Stimulated activated naive CD8-positive, alpha-beta T cell treated with anti-CD3 and anti-CD28 coated beads, Interleukin-15, amount 100 ng/mL, for 72 hours (primary cell): Measurements from ENCODE around the gene ABHD16A.

Experiments
- ATAC-seq: fragments of 150-1000 bp; cut with Tn5 transposase; 2 replicates; pipeline ENCODE4 v1.10.0; 2021; ENCODE audit warnings: mild to moderate bottlenecking, moderate library complexity
- DNase-seq, 2 donors: peaks; one replicate each; pipeline ENCODE4 v3.0.0; 2021 to 2022
- H3K27ac Mint-ChIP-seq, 2 donors: one replicate each; pipeline ENCODE4 v1.8.0; 2022; ENCODE audit warnings: mild to moderate bottlenecking in 2 of 2, mixed read lengths in 2 of 2, moderate library complexity in 2 of 2
- H3K27me3 Mint-ChIP-seq: one replicate; pipeline ENCODE4 v1.8.0; 2022; ENCODE audit warnings: mixed read lengths
- H3K4me1 Mint-ChIP-seq: one replicate; pipeline ENCODE4 v1.8.0; 2022; ENCODE audit warnings: mild to moderate bottlenecking, mixed read lengths
- H3K4me3 Mint-ChIP-seq, 2 donors: one replicate each; pipeline ENCODE4 v1.8.0; 2022; ENCODE audit warnings: mild to moderate bottlenecking in 2 of 2, mixed read lengths in 2 of 2, moderate library complexity in 1 of 2
- H3K9me3 Mint-ChIP-seq, 2 donors: one replicate each; pipeline ENCODE4 v1.8.0; 2022; ENCODE audit warnings: mixed read lengths in 2 of 2

Gene ABHD16A

DNA sequence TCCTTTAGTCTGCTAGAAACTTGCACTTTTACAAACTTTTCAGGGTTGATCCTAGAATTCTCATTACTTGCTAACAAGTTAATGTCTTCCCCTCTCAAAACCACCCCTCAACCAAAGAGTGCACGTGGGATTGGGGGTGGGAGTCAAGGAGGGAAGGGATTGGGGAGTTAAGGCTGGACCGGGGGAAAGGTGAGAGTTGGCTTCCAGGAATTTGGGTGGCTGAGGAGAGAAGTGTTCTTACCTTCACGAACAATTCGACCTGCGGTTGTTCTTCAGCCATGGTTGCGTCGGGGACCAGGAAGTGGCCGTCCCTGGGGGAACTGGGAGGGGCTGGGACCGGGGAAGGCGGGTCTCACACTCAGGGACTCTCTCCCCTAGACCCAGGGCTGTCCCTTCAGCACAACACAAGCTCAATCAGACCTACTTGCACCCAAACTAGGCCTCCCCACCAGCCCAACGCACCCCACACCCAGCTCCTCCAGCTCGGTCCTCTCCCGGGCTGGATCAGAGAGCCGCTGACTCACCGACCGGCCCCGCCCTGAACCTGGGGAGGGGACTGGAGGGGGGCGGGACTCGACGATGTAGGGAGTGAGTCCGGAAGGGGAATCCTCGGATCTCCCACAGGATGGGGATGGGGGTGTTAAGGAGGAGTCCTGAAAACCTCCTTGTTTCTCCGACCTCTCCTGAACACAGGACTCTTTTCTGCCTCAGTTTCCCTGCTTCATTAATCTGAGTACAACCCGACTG lies 33.1 kb upstream of the ABHD16A start, which contains the start of gene CLIC1:
TSS of gene CLIC1 (minus strand) at position 510 of the 747 bp plus-strand sequence. CDS start at position 280, 230 bp downstream.
- DNase-seq (peak; percentile 66 to 90), ATAC-seq (peak; percentile 76)
- Mint-ChIP-seq H3K27me3 (no peaks in the 10 kb centered on the region), H3K4me1 (peaks cover 70% of the 10 kb centered on the region), H3K27ac (peak within 1 kb of the TSS; percentile 94), H3K9me3 (no peaks in the 10 kb centered on the region), H3K4me3 (peak within 1 kb of the TSS; percentile 95 to 97)

DNA sequence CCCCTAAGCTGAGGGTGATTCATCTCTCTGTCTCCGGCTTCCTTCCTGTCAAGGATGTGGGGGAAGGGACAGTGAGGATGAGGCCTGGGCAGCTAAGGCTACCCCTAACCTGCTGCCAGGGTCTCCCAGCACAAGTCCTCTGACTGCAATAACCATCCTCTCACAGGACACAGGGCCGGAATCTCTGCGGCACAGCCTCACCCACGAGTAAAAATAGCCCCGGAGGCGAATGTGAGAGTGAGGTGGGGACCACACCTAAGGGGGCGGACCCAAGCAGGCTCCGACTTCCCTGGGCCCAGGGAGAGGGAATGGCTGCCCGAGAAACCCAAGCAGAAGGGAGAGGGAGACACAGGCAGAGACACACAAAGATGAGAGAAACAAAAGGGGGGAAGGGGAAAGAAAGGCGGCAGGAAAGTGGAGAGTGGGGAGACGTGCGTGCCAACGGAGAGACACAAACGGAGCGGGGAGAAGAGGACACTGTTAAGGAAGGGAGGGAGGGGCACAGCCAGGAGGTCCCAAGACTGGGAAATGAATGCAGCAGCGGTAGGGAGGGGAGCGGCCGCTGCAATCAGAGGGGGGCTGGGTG lies 31.8 kb upstream of the ABHD16A start:
- Mint-ChIP-seq H3K9me3 (no peaks in the 10 kb centered on the region), H3K4me3 (peak overlapping the region; percentile 95 to 97), H3K4me1 (peaks cover 72% of the 10 kb centered on the region), H3K27ac (peak overlapping the region; percentile 94), H3K27me3 (no peaks in the 10 kb centered on the region)
- peak; percentile 36 to 71 for DNase-seq
- peak; percentile 55 for ATAC-seq

DNA sequence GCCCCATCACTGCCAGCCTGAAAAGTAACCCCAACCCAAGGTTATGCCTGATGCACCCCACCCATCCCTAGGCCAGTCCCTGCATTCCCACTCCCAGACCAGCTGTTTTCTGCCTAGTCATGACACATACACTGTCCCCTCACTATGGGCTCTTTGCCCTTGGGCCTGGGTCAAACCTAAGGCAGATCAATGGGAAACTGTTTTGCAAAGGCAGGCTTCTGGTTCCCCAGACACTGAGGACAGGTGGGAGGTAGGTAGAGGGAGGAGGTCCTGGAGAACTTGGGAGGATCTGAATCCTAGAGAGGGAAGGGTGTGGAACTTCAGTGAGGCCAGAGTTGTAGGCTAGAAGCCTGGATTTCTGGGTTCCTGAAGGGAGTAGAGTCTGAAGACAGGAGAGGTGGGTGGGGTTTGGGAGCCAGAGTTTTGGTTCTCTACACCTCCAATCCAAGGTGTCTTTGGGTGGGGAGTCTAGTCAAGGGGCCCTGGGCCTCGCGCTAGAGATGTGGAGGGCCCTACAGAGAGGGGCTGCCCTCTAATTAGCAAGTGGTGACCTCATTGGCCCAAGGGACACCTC lies 31.2 kb upstream of the ABHD16A start:
- ATAC-seq (no peak), DNase-seq (no peak)
- Mint-ChIP-seq H3K27ac (peak overlapping the region; percentile 69 to 86), H3K4me1 (peaks cover 72% of the 10 kb centered on the region), H3K4me3 (peak overlapping the region; percentile 95 to 97), H3K9me3 (no peaks in the 10 kb centered on the region), H3K27me3 (no peaks in the 10 kb centered on the region)

DNA sequence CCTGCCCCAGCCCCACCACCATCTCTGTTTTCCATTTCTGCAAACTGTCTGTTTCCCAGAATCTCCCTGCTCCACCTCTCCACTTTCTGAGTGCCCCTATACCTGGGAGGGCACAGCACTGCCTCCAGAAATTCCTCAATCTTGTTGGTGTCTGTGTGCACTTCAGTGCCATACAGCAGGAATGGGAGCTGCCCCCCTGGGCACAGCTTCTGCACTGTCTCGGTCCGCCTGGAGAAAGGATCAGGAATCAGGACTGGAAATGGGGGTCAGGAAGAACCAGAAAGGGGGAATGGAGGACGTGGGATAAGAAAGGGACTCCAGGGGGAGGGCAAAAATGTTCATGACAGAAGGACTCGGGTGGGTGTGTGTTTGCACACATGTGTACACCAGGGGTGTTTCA lies 30.6 kb upstream of the ABHD16A start:
- ATAC-seq (no peak), DNase-seq (no peak)
- H3K27ac Mint-ChIP-seq: peak overlapping the region; percentile 35 to 74
- H3K4me1 Mint-ChIP-seq: peaks cover 72% of the 10 kb centered on the region
- no peaks in the 10 kb centered on the region for H3K27me3 Mint-ChIP-seq
- peak overlapping the region; percentile 50 to 95 for H3K4me3 Mint-ChIP-seq
- H3K9me3 Mint-ChIP-seq: no peaks in the 10 kb centered on the region

DNA sequence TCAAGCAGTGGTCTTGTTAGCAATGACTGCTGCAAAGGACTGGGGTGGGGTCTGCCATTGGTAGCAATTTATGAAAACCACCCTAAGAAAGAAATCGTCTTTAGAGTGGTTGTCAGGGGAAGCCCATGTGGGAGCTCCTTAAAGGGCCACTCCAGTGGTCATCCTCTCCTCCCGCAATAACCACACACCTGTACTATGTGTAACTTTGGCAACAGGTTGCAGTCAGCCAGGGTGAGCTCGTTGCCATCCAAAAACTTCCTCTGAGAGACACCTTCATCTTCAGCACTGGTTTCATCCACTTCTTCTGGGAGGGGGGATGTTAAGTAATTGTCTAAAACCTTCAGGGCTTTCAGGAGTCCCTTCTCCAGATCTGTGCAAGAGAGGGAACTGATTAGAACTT lies 28.9 kb upstream of the ABHD16A start:
- no peak for DNase-seq
- H3K4me3 Mint-ChIP-seq: no peak overlapping the region
- H3K4me1 Mint-ChIP-seq: peaks cover 72% of the 10 kb centered on the region
- H3K9me3 Mint-ChIP-seq: no peaks in the 10 kb centered on the region
- no peak for ATAC-seq
- no peak overlapping the region for H3K27ac Mint-ChIP-seq
- H3K27me3 Mint-ChIP-seq: no peaks in the 10 kb centered on the region

DNA sequence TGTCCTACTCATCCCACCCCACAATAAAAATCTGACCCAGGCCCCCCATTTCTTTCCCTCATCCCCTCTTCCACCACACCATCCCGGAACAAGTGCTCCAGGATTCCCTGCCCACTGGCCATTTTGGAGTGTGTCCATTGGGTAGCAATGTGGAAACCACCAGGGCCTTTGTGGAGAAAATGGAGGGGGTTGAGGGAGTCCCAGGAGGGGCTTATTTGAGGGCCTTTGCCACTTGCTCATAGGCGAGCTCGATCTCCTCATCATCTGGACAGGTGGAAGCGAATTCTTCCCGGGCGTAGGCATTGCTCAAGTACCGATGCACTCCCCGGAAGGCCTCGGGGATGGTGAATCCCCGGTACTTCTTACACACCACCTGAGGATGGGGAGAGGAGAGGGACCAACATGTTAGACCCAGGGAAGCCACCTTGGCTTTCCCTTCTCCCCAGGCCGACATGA lies 27.5 kb upstream of the ABHD16A start:
- H3K4me1 Mint-ChIP-seq: peaks cover 81% of the 10 kb centered on the region
- peak overlapping the region in 1 of 2 donors; percentile 42 for H3K27ac Mint-ChIP-seq
- no peak for DNase-seq

DNA sequence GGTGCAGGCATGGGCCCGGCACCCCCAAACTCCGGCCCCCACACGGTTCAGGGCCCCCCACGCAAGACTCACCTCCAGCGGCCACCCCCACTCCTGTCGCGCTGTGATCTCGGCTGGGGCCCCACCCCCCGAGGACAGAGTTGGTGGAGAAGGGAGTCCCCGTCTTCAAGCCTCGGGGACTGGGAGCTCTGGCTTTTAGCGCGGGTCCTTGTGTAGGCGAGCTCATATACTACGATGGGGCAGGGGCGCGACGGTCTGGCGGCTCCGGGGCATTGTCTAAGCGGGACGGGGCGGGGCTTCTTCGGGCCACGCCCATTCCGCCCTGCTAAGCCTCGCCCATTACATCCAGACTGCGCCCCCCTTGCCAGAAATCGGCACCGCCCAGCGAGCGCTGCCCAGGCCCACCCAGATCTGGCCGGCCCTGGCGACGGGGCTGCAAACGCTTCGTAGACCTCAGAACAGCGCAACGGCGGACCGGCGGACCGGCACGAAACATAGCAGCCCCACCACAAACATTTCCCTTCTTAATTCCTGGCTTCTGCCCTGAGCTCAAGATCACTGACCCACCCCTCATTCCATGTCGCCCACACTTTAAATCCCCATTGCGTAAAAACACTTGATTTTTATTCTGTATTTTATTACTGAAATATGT lies 27.0 kb upstream of the ABHD16A start:
- DNase-seq: peak; percentile 70 to 74
- ATAC-seq: peak; percentile 71
- peak overlapping the region; percentile 89 for H3K4me3 Mint-ChIP-seq
- peaks cover 82% of the 10 kb centered on the region for H3K4me1 Mint-ChIP-seq
- H3K9me3 Mint-ChIP-seq: no peaks in the 10 kb centered on the region
- peak overlapping the region; percentile 64 to 69 for H3K27ac Mint-ChIP-seq
- no peaks in the 10 kb centered on the region for H3K27me3 Mint-ChIP-seq

More for the DNA sequence above, 27.5 kb upstream of the ABHD16A start:
- Mint-ChIP-seq H3K4me3 (peak overlapping the region; percentile 89), H3K9me3 (no peaks in the 10 kb centered on the region), H3K27me3 (no peaks in the 10 kb centered on the region)
- no peak for ATAC-seq

DNA sequence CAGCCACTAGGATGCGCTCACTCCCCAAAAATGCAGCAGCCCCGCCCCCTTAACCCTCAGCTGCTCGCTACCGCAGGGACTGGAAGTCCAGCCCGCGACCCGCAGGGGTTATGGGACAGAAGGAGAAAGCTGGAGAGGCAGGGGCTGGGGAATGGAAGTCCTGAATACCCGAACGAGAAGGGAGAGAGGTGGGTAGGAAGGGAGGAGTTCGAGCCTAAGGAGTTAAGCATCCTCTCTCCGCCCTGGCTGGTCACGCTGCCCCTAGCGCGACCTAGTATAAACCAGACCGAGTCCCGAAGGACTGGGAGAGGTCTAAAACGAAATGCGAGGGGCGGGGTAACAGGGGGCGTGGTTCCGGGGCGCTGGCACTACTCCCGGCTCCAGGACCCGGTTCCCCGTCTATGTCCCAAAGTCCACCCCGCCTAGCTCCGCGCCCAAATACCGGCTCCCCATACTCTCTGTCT lies 26.4 kb upstream of the ABHD16A start:
- Mint-ChIP-seq H3K9me3 (no peaks in the 10 kb centered on the region), H3K4me1 (peaks cover 81% of the 10 kb centered on the region), H3K27me3 (no peaks in the 10 kb centered on the region), H3K27ac (peak overlapping the region; percentile 45 to 47), H3K4me3 (peak overlapping the region; percentile 89)
- ATAC-seq: peak; percentile 83
- peak; percentile 77 to 79 for DNase-seq

DNA sequence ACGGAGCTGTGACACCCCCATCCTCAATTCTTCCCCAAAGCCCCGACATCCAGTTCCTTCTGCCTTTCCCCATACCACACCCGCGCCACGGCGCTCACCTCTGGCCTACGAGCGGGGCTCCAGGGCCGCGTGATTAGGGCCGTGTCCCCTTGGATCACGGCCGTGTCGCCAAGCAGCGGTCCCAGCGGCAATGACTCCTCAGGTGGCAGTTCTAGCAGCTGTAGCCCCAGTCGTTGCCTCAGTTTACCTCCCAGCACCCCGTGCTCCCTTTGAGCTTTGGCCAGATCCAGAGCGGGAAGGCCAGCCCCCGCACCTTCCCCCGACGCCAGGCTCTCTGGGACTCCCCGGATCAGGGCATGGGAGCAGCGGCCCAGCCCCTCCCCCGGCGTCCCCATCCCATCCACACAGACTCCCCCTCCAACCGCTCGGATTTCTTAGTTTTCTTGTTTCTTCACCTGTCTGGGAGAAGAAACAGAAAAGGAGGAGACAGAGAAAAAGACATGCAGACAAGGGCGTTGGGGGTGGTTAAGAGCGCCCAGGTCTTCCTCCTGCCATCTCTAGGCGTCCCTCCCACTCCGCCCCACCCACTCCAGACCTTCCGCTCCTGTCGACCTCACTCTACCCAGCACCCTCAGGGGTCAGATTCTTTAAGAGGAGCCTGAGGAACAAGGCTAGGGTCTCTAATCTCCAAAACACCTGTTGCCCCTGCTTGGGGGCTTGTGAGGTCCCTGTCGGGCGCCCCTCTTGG lies 25.8 kb upstream of the ABHD16A start, which contains the start of gene DDAH2:
TSS of gene DDAH2 (minus strand) at position 533 of the 748 bp plus-strand sequence. CDS start at position 395, 138 bp downstream.
- ATAC-seq: peak; percentile 43
- peak within 1 kb of the TSS; percentile 64 to 69 for H3K27ac Mint-ChIP-seq
- peak within 1 kb of the TSS; percentile 89 for H3K4me3 Mint-ChIP-seq
- no peak for DNase-seq
- no peaks in the 10 kb centered on the region for H3K9me3 Mint-ChIP-seq
- H3K4me1 Mint-ChIP-seq: peaks cover 76% of the 10 kb centered on the region
- no peaks in the 10 kb centered on the region for H3K27me3 Mint-ChIP-seq

DNA sequence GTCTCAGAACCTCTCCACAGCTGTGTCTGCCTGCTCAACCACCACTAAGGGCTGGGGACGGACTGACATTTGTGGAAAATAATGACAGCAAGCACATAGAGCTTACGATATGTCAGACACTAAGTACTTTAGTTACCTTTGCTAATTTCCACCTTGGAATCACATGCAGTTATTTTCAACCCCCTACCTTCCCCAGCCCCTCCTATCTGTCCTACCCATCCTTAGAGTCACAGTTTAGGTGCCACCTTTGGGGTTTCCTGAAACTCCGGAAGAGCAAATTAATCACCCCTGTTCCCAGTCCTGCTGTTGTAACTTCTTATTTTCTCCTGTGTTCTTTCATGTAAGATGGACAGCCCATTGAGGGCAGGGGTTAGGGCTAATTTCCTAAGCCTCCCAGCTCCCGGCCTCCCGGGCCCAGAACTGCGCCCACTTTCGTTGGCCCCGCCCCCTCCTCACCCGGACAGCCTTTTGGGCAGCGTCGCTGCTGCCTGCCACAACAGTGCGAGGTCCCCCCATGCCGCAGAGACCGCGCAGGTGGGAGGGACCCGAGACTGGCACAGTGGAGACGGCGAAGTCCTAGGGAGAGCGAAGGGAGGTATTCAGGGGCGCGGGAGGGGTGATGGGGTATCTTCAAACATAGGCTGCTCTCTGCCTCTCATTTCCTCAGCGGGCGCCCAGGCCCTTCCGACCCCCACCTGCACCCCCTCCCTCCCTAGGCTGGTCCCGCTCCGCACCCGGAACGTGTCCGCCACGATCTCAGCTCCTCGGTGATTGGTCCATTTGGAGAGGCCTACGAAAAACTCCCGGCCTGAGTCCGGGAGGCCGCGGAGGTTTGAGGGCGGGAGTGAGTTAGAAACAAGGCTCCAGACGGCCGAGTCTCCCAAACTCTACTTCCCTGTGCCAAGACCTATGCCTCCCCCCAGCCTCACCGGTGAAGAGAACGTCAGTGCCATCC lies 24.9 kb upstream of the ABHD16A start:
- H3K27me3 Mint-ChIP-seq: no peaks in the 10 kb centered on the region
- H3K4me3 Mint-ChIP-seq: peak overlapping the region in 1 of 2 donors; percentile 89
- H3K27ac Mint-ChIP-seq: no peak overlapping the region
- DNase-seq (no peak), ATAC-seq (no peak)
- H3K9me3 Mint-ChIP-seq: no peaks in the 10 kb centered on the region
- H3K4me1 Mint-ChIP-seq: peaks cover 76% of the 10 kb centered on the region

DNA sequence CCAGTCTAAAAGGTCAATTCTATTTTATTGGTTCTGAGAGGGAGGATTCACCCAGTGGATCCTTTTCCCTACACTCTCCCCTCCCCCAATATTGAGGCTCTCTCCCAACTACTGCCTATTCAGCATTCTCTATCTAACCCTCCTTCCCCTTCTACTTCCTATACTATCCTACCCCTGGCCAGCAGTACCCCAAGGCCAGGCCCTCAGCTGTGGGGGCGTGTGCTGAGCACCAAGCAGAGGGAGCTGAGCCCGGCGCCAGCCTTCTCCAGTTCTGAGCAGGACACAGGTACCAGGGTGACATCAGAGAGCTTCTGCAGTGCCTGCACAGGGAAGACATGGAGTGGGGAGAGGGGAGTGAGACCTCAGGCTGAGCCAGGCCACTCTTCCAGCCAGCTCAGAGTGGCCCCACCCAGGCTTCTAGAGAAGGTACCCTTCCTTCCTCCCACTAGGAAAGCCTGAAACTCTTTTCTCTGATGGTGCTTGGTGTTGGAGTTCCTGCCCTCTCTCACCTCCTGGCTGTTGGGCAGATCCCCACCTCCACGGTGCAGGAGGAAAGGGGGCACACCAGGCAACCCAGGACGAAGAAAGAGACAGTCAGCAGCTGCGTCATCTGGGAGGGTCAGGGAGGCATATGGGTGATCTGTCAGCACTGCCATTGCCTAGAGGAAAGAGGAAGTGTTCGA lies 24.1 kb upstream of the ABHD16A start:
- Mint-ChIP-seq H3K27me3 (no peaks in the 10 kb centered on the region), H3K9me3 (no peaks in the 10 kb centered on the region), H3K4me3 (peak overlapping the region in 1 of 2 donors; percentile 15), H3K4me1 (peaks cover 74% of the 10 kb centered on the region), H3K27ac (no peak overlapping the region)
- ATAC-seq: no peak
- DNase-seq: no peak

DNA sequence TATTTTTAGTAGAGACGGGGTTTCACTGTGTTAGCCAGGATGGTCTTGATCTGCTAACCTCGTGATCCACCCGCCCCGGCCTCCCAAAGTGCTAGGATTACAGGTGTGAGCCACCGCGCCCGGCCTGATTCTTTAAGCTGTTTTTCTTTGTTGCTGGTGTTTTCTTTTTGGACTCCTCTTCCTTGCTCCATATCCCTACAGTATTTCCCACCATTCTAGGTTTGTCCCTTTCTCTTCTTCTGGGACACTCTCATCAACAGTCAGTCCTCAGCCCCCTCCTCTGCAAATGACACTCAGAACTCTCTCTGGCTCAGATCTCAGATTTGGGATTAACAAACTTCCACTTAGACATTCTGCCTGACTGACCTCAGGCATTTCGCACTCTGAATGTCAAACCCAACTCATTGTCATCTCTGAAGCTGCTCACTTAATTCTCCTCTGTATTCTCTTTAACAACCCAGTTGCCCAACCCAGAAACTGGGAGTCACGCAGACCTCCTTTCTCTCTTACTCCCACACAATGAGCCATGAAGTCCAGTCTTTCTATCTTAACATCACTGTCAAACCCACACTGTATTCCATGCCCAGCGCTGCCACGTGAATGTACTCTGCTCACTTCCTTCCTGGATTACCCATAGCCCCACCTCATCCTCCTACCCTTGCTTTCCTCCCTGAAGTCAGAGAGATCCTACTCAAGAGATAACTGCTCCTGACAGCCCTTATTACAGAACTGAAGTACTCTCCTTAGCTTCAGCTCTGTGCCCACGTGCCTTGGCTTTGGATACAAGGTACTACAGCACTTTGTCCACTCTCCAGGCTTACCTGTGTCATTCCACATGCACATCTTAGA lies 22.6 kb upstream of the ABHD16A start:
- no peaks in the 10 kb centered on the region for H3K27me3 Mint-ChIP-seq
- ATAC-seq (no peak), DNase-seq (no peak)
- H3K4me3 Mint-ChIP-seq: no peak overlapping the region
- H3K27ac Mint-ChIP-seq: peak overlapping the region in 1 of 2 donors; percentile 6
- H3K9me3 Mint-ChIP-seq: no peaks in the 10 kb centered on the region
- H3K4me1 Mint-ChIP-seq: peaks cover 63% of the 10 kb centered on the region
